IMR-90 (cell line): ENCODE measurements around the gene WDR1. TPM values are rescaled to one million over a fixed set of nuclear protein-coding genes. Genes with fewer than 3 reads are reported as not detected.

ENCODE experiments used
- ATAC-seq: fragments of 200-7000 bp; cut with Tn5 transposase; 2 replicates; pipeline ENCODE4 v1.9.1; 2020; ENCODE audit warnings: low read depth, mild to moderate bottlenecking, moderate library complexity
- BruUV-seq: library from RNA; stranded (reverse); fragments of 400-500 nt; replicated peaks from 2 replicates; lab custom pipeline; 2021; lab: Mats Ljungman, UMichigan
- CTCF ChIA-PET: fragments of 300-600 bp; formaldehyde crosslinking; extraction: SDS; loops from one replicate; lab custom pipeline; 2021; ENCODE audit warnings: antibody characterized with exemption; lab: Yijun Ruan, JAX
- POLR2A ChIA-PET: fragments of 300-600 bp; sonication (Branson Sonifier 250); formaldehyde crosslinking; loops from one replicate; lab custom pipeline; 2022; ENCODE audit warnings: antibody characterized with exemption; ENCODE audit not compliant: unreplicated experiment; lab: Charles Lee
- DNase-seq: peaks from one replicate; pipeline ENCODE4 v3.0.0; 2013
- H2AFZ ChIP-seq: replicated peaks from 2 replicates; pipeline ENCODE3; 2013; ENCODE audit warnings: low read length, mild to moderate bottlenecking; ENCODE audit not compliant: poor library complexity
- H2AK5ac ChIP-seq: 2 replicates; pipeline ENCODE4 v1.6.1; 2013; ENCODE audit warnings: low read depth, low read length, inconsistent platforms
- H2AK9ac ChIP-seq: replicated peaks from 2 replicates; pipeline ENCODE3; 2013; ENCODE audit warnings: mild to moderate bottlenecking, low read depth, low read length, moderate library complexity; ENCODE audit not compliant: poor library complexity
- H2BK120ac ChIP-seq: 2 replicates; pipeline ENCODE4 v1.6.1; 2013; ENCODE audit warnings: low read depth, low read length, inconsistent platforms
- H2BK15ac ChIP-seq: 3 replicates; pipeline ENCODE4 v1.6.1; 2013; ENCODE audit warnings: low read depth, low read length, inconsistent platforms
- H2BK20ac ChIP-seq: 2 replicates; pipeline ENCODE4 v1.6.1; 2013; ENCODE audit warnings: low read depth, mild to moderate bottlenecking, inconsistent platforms, low read length, moderate library complexity
- H2BK5ac ChIP-seq: 2 replicates; pipeline ENCODE4 v1.6.1; 2013; ENCODE audit warnings: mild to moderate bottlenecking, low read depth, low read length, inconsistent platforms; ENCODE audit not compliant: poor library complexity, severe bottlenecking
- H3K14ac ChIP-seq: replicated peaks from 2 replicates; pipeline ENCODE4 v1.6.1; 2013; ENCODE audit warnings: low read depth, low read length, inconsistent platforms
- H3K18ac ChIP-seq: 2 replicates; pipeline ENCODE4 v1.6.1; 2013; ENCODE audit warnings: low read depth, low read length, control low read depth
- H3K23ac ChIP-seq: 2 replicates; pipeline ENCODE4 v1.6.1; 2013; ENCODE audit warnings: low read depth, low read length, inconsistent platforms
- H3K27ac ChIP-seq: 2 replicates; pipeline ENCODE4 v1.5.1; 2013; ENCODE audit warnings: mild to moderate bottlenecking, control low read depth, low read length; ENCODE audit not compliant: insufficient read depth
- H3K27me3 ChIP-seq: 2 replicates; pipeline ENCODE4 v1.6.1; 2013; ENCODE audit warnings: low read length; ENCODE audit not compliant: control insufficient read depth, insufficient read depth
- H3K36me3 ChIP-seq: 2 replicates; pipeline ENCODE4 v1.6.1; 2013; ENCODE audit warnings: low read length, mixed read lengths; ENCODE audit not compliant: control insufficient read depth, insufficient read depth
- H3K4ac ChIP-seq: 2 replicates; pipeline ENCODE4 v1.6.1; 2013; ENCODE audit warnings: low read depth, low read length, inconsistent platforms
- H3K4me1 ChIP-seq: 2 replicates; pipeline ENCODE4 v1.6.1; 2013; ENCODE audit warnings: low read length, mixed read lengths; ENCODE audit not compliant: control insufficient read depth, insufficient read depth
- H3K4me2 ChIP-seq: 2 replicates; pipeline ENCODE4 v1.6.1; 2013; ENCODE audit warnings: low read depth, mild to moderate bottlenecking, control low read depth, low read length, moderate library complexity
- H3K4me3 ChIP-seq: 2 replicates; pipeline ENCODE4 v1.5.1; 2013; ENCODE audit warnings: low read depth, mild to moderate bottlenecking, control low read depth, low read length, moderate library complexity; ENCODE audit not compliant: insufficient read depth
- H3K56ac ChIP-seq: 2 replicates; pipeline ENCODE4 v1.6.1; 2013; ENCODE audit warnings: low read length, inconsistent platforms; ENCODE audit not compliant: insufficient read depth; ENCODE audit errors: extremely low read depth
- H3K79me1 ChIP-seq, 2 experiments: 2 replicates each; pipeline ENCODE4 v1.6.1; 2013; ENCODE audit warnings: low read length in 2 of 2, inconsistent platforms in 1 of 2, low read depth in 1 of 2
- H3K9ac ChIP-seq: 2 replicates; pipeline ENCODE4 v1.6.1; 2013; ENCODE audit warnings: low read depth, low read length, control low read depth
- H3K9me1 ChIP-seq: 2 replicates; pipeline ENCODE4 v1.6.1; 2013; ENCODE audit warnings: low read length, inconsistent platforms; ENCODE audit not compliant: insufficient read depth
- H3K9me3 ChIP-seq: 2 replicates; pipeline ENCODE4 v1.6.1; 2013; ENCODE audit warnings: low read length; ENCODE audit not compliant: control insufficient read depth, insufficient read depth
- H4K20me1 ChIP-seq: 2 replicates; pipeline ENCODE4 v1.6.1; 2013; ENCODE audit warnings: low read length, inconsistent platforms; ENCODE audit not compliant: insufficient read depth
- H4K5ac ChIP-seq: 2 replicates; pipeline ENCODE4 v1.6.1; 2013; ENCODE audit warnings: mild to moderate bottlenecking, low read depth, low read length, control low read depth
- H4K8ac ChIP-seq, 2 experiments: 2 replicates each; pipeline ENCODE4 v1.6.1; 2013; ENCODE audit warnings: low read depth in 2 of 2, low read length in 2 of 2, control low read depth in 1 of 2, inconsistent platforms in 1 of 2
- H4K91ac ChIP-seq: 2 replicates; pipeline ENCODE4 v1.6.1; 2013; ENCODE audit warnings: low read depth, low read length, inconsistent platforms; ENCODE audit not compliant: insufficient read depth
- BHLHE40 ChIP-seq: fragments of 150-350 bp; IDR thresholded peaks from 2 replicates; pipeline ENCODE4 v1.6.1; 2016; ENCODE audit warnings: mild to moderate bottlenecking, low read depth, low read length
- CEBPB ChIP-seq: IDR thresholded peaks from 2 replicates; pipeline ENCODE4 v1.6.1; 2012; ENCODE audit warnings: low read depth, low read length, improper control_type of control experiment
- CHD1 ChIP-seq: IDR thresholded peaks from 2 replicates; pipeline ENCODE4 v1.6.1; 2012; ENCODE audit warnings: low read depth, low read length, improper control_type of control experiment
- CTCF ChIP-seq: conservative IDR thresholded peaks from 2 replicates; pipeline ENCODE4 v1.5.1; 2012; ENCODE audit warnings: mild to moderate bottlenecking, low read depth, low read length, improper control_type of control experiment
- ELK1 ChIP-seq: fragments of 150-350 bp; IDR thresholded peaks from 2 replicates; pipeline ENCODE4 v1.6.1; 2016; ENCODE audit warnings: low read depth, mild to moderate bottlenecking, low read length, moderate library complexity, borderline replicate concordance
- FOS ChIP-seq: fragments of 150-350 bp; IDR thresholded peaks from 2 replicates; pipeline ENCODE4 v1.6.1; 2016; ENCODE audit warnings: low read depth, low read length
- MAZ ChIP-seq: IDR thresholded peaks from 2 replicates; pipeline ENCODE4 v1.6.1; 2012; ENCODE audit warnings: low read depth, mild to moderate bottlenecking, low read length, improper control_type of control experiment, moderate library complexity, borderline replicate concordance
- NFE2L2 ChIP-seq: fragments of 150-350 bp; IDR thresholded peaks from 2 replicates; pipeline ENCODE4 v1.6.1; 2016; ENCODE audit warnings: low read depth, mild to moderate bottlenecking, low read length
- POLR2A ChIP-seq: IDR thresholded peaks from 2 replicates; pipeline ENCODE4 v1.6.1; 2012; ENCODE audit warnings: mild to moderate bottlenecking, low read depth, low read length
- RAD21 ChIP-seq: IDR thresholded peaks from 2 replicates; pipeline ENCODE4 v1.6.1; 2012; ENCODE audit warnings: low read length, improper control_type of control experiment
- RCOR1 ChIP-seq: IDR thresholded peaks from 2 replicates; pipeline ENCODE4 v1.6.1; 2012; ENCODE audit warnings: mild to moderate bottlenecking, low read length, improper control_type of control experiment; ENCODE audit not compliant: insufficient replicate concordance
- RFX5 ChIP-seq: IDR thresholded peaks from 2 replicates; pipeline ENCODE4 v1.8.0; 2012; ENCODE audit warnings: low read depth, mild to moderate bottlenecking, low read length, moderate library complexity
- SMC3 ChIP-seq: fragments of 150-350 bp; IDR thresholded peaks from 2 replicates; pipeline ENCODE4 v1.6.1; 2016; ENCODE audit warnings: low read depth, mild to moderate bottlenecking, antibody characterized with exemption, low read length, moderate library complexity
- WGBS, 2 experiments: methylation state at CpG; one replicate each; pipeline versions ENCODE4 v1.1.5 to v1.1.7; 2013; ENCODE audit warnings: missing lambda C conversion rate in 2 of 2; ENCODE audit not compliant: insufficient read length in 1 of 2; ENCODE audit errors: extremely low coverage in 2 of 2; 5-methylcytosine and 5-hydroxymethylcytosine counted together
- dilution Hi-C: fragments of 300-500 bp; cut with HindIII; formaldehyde crosslinking; loops from one replicate; pipeline ENCODE4 v1.14.3; 2018; ENCODE audit warnings: low sequenced_read_pairs; ENCODE audit not compliant: unreplicated experiment
- in situ Hi-C: fragments of 300-500 bp; cut with MboI; formaldehyde crosslinking; loops from 3 replicates; pipeline ENCODE4 v1.14.3; 2019; ENCODE audit warnings: low sequenced_read_pairs, inconsistent platforms, mixed read lengths
- intact Hi-C: fragments of 100-400 bp; cut with micrococcal nuclease; formaldehyde crosslinking; loops from 2 replicates; pipeline ENCODE4 v1.10.0; 2022
- polyA plus RNA-seq, 3 experiments: library from polyadenylated mRNA; depleted of rRNA; stranded (reverse); fragments of >200 nt; gene quantifications; 2 replicates each; pipeline ENCODE4 v1.2.3, GENCODE V29; 2012; ENCODE audit warnings: low replicate concordance in 1 of 3
- total RNA-seq: library from RNA; depleted of rRNA; stranded (reverse); fragments of >200 nt; gene quantifications from 2 replicates; pipeline ENCODE4 v1.2.3, GENCODE V29; 2012

WDR1 gene
- total and polyA plus RNA-seq, 2 of the 4 experiments (the other 2 are of a cell fraction) = 725 to 992 TPM

GRCh38 chr4:10162341-10163000, 45.9 kb upstream of the WDR1 start:
- no peak overlapping the region for H4K5ac ChIP-seq
- no peaks in the 10 kb centered on the region for H4K20me1 ChIP-seq
- WGBS, 2 experiments = 57% methylated on average over 3 of the region's 7 CpGs; no CpG with 5 or more reads in 1 of the 2 experiments
- in situ Hi-C loops (loop anchor here (5.0 kb wide), 1 partner anchor 385 kb away; no protein-coding TSS in a partner anchor), dilution Hi-C loops (loop anchor here (25.0 kb wide), 1 partner anchor 250 kb away; no protein-coding TSS in a partner anchor), intact Hi-C loops (no loop called here)
- POLR2A ChIA-PET = no interaction called here
- no peak overlapping the region for H4K91ac ChIP-seq
- H4K8ac ChIP-seq = no peak overlapping the region
- H3K23ac ChIP-seq = no peak overlapping the region
- ATAC-seq = no peak
- peaks cover 4% of the 10 kb centered on the region; the same call in 1 of the 2 replicates for H3K27me3 ChIP-seq
- H3K14ac ChIP-seq = no peak overlapping the region
- H2BK120ac ChIP-seq = no peak overlapping the region
- no peak overlapping the region for H3K4me2 ChIP-seq
- no TSS peak for BruUV-seq
- H3K9ac ChIP-seq = no peak overlapping the region
- H3K18ac ChIP-seq = no peak overlapping the region
- H2AK5ac ChIP-seq = no peak overlapping the region
- no peak overlapping the region for H3K56ac ChIP-seq
- no peak overlapping the region for H3K4ac ChIP-seq
- H3K9me3 ChIP-seq = no peaks in the 10 kb centered on the region
- no peaks in the 10 kb centered on the region for H3K79me1 ChIP-seq
- H3K36me3 ChIP-seq = no peaks in the 10 kb centered on the region
- DNase-seq = no peak
- H2AK9ac ChIP-seq = no peak overlapping the region
- H3K4me1 ChIP-seq = peaks cover 5% of the 10 kb centered on the region
- TF ChIP-seq SMC3 (no peak), CTCF (no peak), RCOR1 (no peak), POLR2A (no peak), FOS (no peak), MAZ (no peak), CHD1 (no peak), CEBPB (no peak), NFE2L2 (no peak), RAD21 (no peak), BHLHE40 (no peak), ELK1 (no peak), RFX5 (no peak)
- no peaks in the 10 kb centered on the region for H3K9me1 ChIP-seq
- H2AFZ ChIP-seq = no peak overlapping the region
- no peak overlapping the region for H3K27ac ChIP-seq
- H3K4me3 ChIP-seq = no peak overlapping the region
- no peak overlapping the region for H2BK5ac ChIP-seq
- H2BK15ac ChIP-seq = no peak overlapping the region
- no peak overlapping the region for H2BK20ac ChIP-seq
- CTCF ChIA-PET = no interaction called here
